ENCODE data around the gene EGLN3.

Gene EGLN3

GRCh38 chr14:33880330-33880729, 70.5 kb downstream of the EGLN3 start:
- DNase-seq (ENCODE audit: low read depth) = no peak
- H3K4me3 ChIP-seq (ENCODE audit: low read depth, low read length) = no peak overlapping the region
- no peak for TF ChIP-seq CTCF (IDR thresholded peaks at IDR 0.05; ENCODE audit: control insufficient read depth, extremely low read depth, insufficient read depth)

GRCh38 chr14:33879684-33880286, 71.1 kb downstream of the EGLN3 start:
- no peak for TF ChIP-seq CTCF (IDR thresholded peaks at IDR 0.05; ENCODE audit: control insufficient read depth, extremely low read depth, insufficient read depth)
- H3K4me3 ChIP-seq (ENCODE audit: low read depth, low read length) = no peak overlapping the region
- DNase-seq (ENCODE audit: low read depth) = no peak

GRCh38 chr14:33876274-33876673, 74.6 kb downstream of the EGLN3 start:
- DNase-seq (ENCODE audit: low read depth) = no peak
- TF ChIP-seq CTCF (IDR thresholded peaks at IDR 0.05; ENCODE audit: control insufficient read depth, extremely low read depth, insufficient read depth) = no peak
- H3K4me3 ChIP-seq (ENCODE audit: low read depth, low read length) = no peak overlapping the region
